Measurements from ENCODE around the gene KRT222. TPM values are rescaled to one million over a fixed set of nuclear protein-coding genes. Genes with fewer than 3 reads are reported as not detected.

Gene KRT222
- total RNA-seq, 1 experiment from 2014 or later, result not detected

GRCh38 chr17:40623419-40624210 is 41.4 kb downstream of the KRT222 start:
- no peak for DNase-seq
- Histone ChIP-seq H3K9me3 (ENCODE audit: low read length) (no peaks in the 10 kb centered on the region), H3K27me3 (ENCODE audit: low read length) (no peaks in the 10 kb centered on the region), H3K4me3 (ENCODE audit: low read length) (no peak overlapping the region), H3K36me3 (ENCODE audit: low read depth, low read length) (peaks cover 8% of the 10 kb centered on the region; the same call in 1 of the 2 replicates), H3K9me2 (replicated peaks; ENCODE audit: low read length) (no peaks in the 10 kb centered on the region), H2AFZ (ENCODE audit: low read length) (no peak overlapping the region), H3K79me2 (ENCODE audit: low read length) (no peaks in the 10 kb centered on the region), H3K4me2 (ENCODE audit: low read length) (no peak overlapping the region), H3F3A (ENCODE audit: low read length, unreplicated experiment) (no peaks in the 10 kb centered on the region), H3K4me1 (ENCODE audit: insufficient read depth, low read length) (no peaks in the 10 kb centered on the region), H3K9ac (ENCODE audit: low read length) (no peak overlapping the region), H3K27ac (ENCODE audit: low read length) (no peak overlapping the region), H4K20me1 (ENCODE audit: low read length) (no peaks in the 10 kb centered on the region)
- TF ChIP-seq, protein P1, sequence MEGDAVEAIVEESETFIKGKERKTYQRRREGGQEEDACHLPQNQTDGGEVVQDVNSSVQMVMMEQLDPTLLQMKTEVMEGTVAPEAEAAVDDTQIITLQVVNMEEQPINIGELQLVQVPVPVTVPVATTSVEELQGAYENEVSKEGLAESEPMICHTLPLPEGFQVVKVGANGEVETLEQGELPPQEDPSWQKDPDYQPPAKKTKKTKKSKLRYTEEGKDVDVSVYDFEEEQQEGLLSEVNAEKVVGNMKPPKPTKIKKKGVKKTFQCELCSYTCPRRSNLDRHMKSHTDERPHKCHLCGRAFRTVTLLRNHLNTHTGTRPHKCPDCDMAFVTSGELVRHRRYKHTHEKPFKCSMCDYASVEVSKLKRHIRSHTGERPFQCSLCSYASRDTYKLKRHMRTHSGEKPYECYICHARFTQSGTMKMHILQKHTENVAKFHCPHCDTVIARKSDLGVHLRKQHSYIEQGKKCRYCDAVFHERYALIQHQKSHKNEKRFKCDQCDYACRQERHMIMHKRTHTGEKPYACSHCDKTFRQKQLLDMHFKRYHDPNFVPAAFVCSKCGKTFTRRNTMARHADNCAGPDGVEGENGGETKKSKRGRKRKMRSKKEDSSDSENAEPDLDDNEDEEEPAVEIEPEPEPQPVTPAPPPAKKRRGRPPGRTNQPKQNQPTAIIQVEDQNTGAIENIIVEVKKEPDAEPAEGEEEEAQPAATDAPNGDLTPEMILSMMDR (conservative IDR thresholded peaks at IDR 0.05; ENCODE audit: low read depth, low read length), result no peak
- TF ChIP-seq EZH2 (IDR thresholded peaks at IDR 0.05; ENCODE audit: low read length, unreplicated experiment), result no peak
- no peak for TF ChIP-seq EZH2phosphoT487 (IDR thresholded peaks at IDR 0.05; ENCODE audit: borderline replicate concordance, low read length)
- ATAC-seq, result no peak
- POLR2A ChIA-PET (ENCODE audit: unreplicated experiment), result no interaction called here
- CTCF ChIA-PET, result no interaction called here
- no TSS peak for BruUV-seq (replicated peaks)
- intact Hi-C loops (cut with micrococcal nuclease), result loop anchor here (5.0 kb wide), 1 partner anchor 1044 kb away; no protein-coding TSS in a partner anchor

DNA sequence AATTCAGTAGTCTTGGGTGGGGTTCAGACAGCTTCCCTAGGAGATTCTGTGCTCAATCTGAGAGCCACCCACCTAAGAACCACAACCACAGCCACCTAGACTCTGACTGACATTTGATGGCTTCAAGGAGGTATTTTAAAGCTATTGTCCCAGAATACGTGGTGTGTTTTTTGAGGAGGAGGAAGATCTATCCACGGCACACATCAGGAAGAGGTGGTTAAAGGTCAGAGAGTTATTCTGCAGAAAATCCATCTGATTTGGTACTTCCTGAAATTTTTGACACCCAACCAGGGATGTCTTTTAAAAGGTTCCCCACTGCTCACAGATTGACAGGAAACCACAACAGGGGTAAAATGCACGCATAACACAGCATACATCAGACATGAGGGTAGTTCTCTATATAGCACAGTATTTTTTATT is 42.5 kb downstream of the KRT222 start:
- ATAC-seq (no peak), DNase-seq (no peak)
- H3K79me2 ChIP-seq (ENCODE audit: low read length), result no peaks in the 10 kb centered on the region
- H2AFZ ChIP-seq (ENCODE audit: low read length), result no peak overlapping the region
- no peaks in the 10 kb centered on the region for H3K27me3 ChIP-seq (ENCODE audit: low read length)
- H3F3A ChIP-seq (ENCODE audit: low read length, unreplicated experiment), result no peaks in the 10 kb centered on the region
- H3K36me3 ChIP-seq (ENCODE audit: low read depth, low read length), result no peaks in the 10 kb centered on the region
- H3K4me1 ChIP-seq (ENCODE audit: insufficient read depth, low read length), result no peaks in the 10 kb centered on the region
- no peak overlapping the region for H3K4me2 ChIP-seq (ENCODE audit: low read length)
- no peaks in the 10 kb centered on the region for H3K9me2 ChIP-seq (replicated peaks; ENCODE audit: low read length)
- no peaks in the 10 kb centered on the region for H4K20me1 ChIP-seq (ENCODE audit: low read length)
- H3K9me3 ChIP-seq (ENCODE audit: low read length), result no peaks in the 10 kb centered on the region
- ChIA-PET POLR2A (ENCODE audit: unreplicated experiment) (no interaction called here), CTCF (interaction anchor here (0.6 kb wide), 1 partner anchor 106 kb away, joined by 6 read pairs; no protein-coding TSS in a partner anchor)
- TF ChIP-seq, protein P1 (conservative IDR thresholded peaks at IDR 0.05; ENCODE audit: low read depth, low read length), result no peak
- TF ChIP-seq EZH2 (IDR thresholded peaks at IDR 0.05; ENCODE audit: low read length, unreplicated experiment), result no peak
- TF ChIP-seq EZH2phosphoT487 (IDR thresholded peaks at IDR 0.05; ENCODE audit: borderline replicate concordance, low read length), result no peak
- H3K4me3 ChIP-seq (ENCODE audit: low read length), result no peak overlapping the region
- no peak overlapping the region for H3K27ac ChIP-seq (ENCODE audit: low read length)
- no TSS peak for BruUV-seq (replicated peaks)
- intact Hi-C loops (cut with micrococcal nuclease), result loop anchor here (5.0 kb wide), 1 partner anchor 1045 kb away; no protein-coding TSS in a partner anchor
- no peak overlapping the region for H3K9ac ChIP-seq (ENCODE audit: low read length)

DNA sequence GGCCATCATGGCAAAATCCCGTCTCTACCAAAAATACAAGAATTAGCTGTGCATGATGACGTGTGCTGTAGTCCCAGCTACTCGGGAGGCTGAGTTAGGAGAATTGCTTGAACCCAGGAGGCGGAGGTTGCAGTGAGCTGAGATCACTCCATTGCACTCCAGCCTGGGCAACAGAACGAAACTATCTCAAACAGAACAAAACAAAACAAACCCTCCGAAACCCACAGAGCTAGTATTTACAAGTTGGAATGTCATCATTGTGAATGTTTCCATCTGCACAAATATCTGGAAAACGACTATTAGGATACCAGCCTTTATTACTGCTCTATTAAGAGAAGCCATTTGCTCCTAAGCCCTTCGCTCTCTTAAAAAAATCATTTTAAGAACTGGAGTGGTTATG is 43.4 kb downstream of the KRT222 start:
- H3K9ac ChIP-seq (ENCODE audit: low read length), result no peak overlapping the region
- no peaks in the 10 kb centered on the region for H3K79me2 ChIP-seq (ENCODE audit: low read length)
- TF ChIP-seq EZH2 (IDR thresholded peaks at IDR 0.05; ENCODE audit: low read length, unreplicated experiment) (no peak), EZH2phosphoT487 (IDR thresholded peaks at IDR 0.05; ENCODE audit: borderline replicate concordance, low read length) (no peak)
- TF ChIP-seq, protein P1 (conservative IDR thresholded peaks at IDR 0.05; ENCODE audit: low read depth, low read length), result no peak
- intact Hi-C loops (cut with micrococcal nuclease), result loop anchor here (5.0 kb wide), 1 partner anchor 1046 kb away; no protein-coding TSS in a partner anchor
- no peaks in the 10 kb centered on the region for H3K27me3 ChIP-seq (ENCODE audit: low read length)
- no peak overlapping the region for H2AFZ ChIP-seq (ENCODE audit: low read length)
- ChIA-PET CTCF (no interaction called here), POLR2A (ENCODE audit: unreplicated experiment) (no interaction called here)
- no peaks in the 10 kb centered on the region for H3F3A ChIP-seq (ENCODE audit: low read length, unreplicated experiment)
- no peaks in the 10 kb centered on the region for H3K9me3 ChIP-seq (ENCODE audit: low read length)
- ATAC-seq, result no peak
- no peak for DNase-seq
- no peaks in the 10 kb centered on the region for H3K36me3 ChIP-seq (ENCODE audit: low read depth, low read length)
- no peak overlapping the region for H3K4me3 ChIP-seq (ENCODE audit: low read length)
- no peaks in the 10 kb centered on the region for H4K20me1 ChIP-seq (ENCODE audit: low read length)
- no peaks in the 10 kb centered on the region for H3K9me2 ChIP-seq (replicated peaks; ENCODE audit: low read length)
- no peak overlapping the region for H3K4me2 ChIP-seq (ENCODE audit: low read length)
- no peaks in the 10 kb centered on the region for H3K4me1 ChIP-seq (ENCODE audit: insufficient read depth, low read length)
- BruUV-seq (replicated peaks), result no TSS peak
- no peak overlapping the region for H3K27ac ChIP-seq (ENCODE audit: low read length)
